GM12874 (cell line): ENCODE results near the gene CAMTA1.

Experiments
- CTCF ChIP-seq: IDR thresholded peaks from 2 replicates; pipeline ENCODE4 v1.5.1; 2011; ENCODE audit warnings: low read depth, mild to moderate bottlenecking, control low read depth, low read length, moderate library complexity; ENCODE audit not compliant: insufficient read depth

Gene CAMTA1

GRCh38 chr1:7220007-7220406 lies 434.8 kb downstream of the CAMTA1 start:
- TF ChIP-seq CTCF, result no peak

- no peak for TF ChIP-seq CTCF
Measured at GRCh38 chr1:7220712-7221252, 435.5 kb downstream of the CAMTA1 start.

GRCh38 chr1:7221826-7222694 lies 436.8 kb downstream of the CAMTA1 start:
- TF ChIP-seq CTCF, result no peak

- no peak for TF ChIP-seq CTCF
Measured at GRCh38 chr1:7222695-7223015, 437.4 kb downstream of the CAMTA1 start.

GRCh38 chr1:7223334-7224080 lies 438.3 kb downstream of the CAMTA1 start:
- no peak for TF ChIP-seq CTCF

- no peak for TF ChIP-seq CTCF
Measured at GRCh38 chr1:7224081-7224534, 438.9 kb downstream of the CAMTA1 start.

GRCh38 chr1:7224644-7225043 lies 439.4 kb downstream of the CAMTA1 start:
- TF ChIP-seq CTCF, result no peak
